Fibroblast of lung (primary cell): Measurements from ENCODE around the gene PASD1.

Source experiments
- CTCF ChIP-seq, 2 donors: IDR thresholded peaks in 1 of 2; conservative IDR thresholded peaks in 1 of 2; 1 replicate in 1 of 2; 2 replicates in 1 of 2; pipeline ENCODE4 v1.5.1; 2011 to 2012; ENCODE audit warnings: low read length in 2 of 2, control low read depth in 1 of 2, inconsistent platforms in 1 of 2, low read depth in 1 of 2, mild to moderate bottlenecking in 1 of 2
- EZH2 ChIP-seq: IDR thresholded peaks from 2 replicates; pipeline ENCODE4 v1.5.1; 2012; ENCODE audit warnings: low read length, control low read depth, mild to moderate bottlenecking; ENCODE audit errors: missing control alignments

GRCh38 chrX:151543706-151544105 lies 19.8 kb upstream of the PASD1 start:
- TF ChIP-seq CTCF (conservative IDR thresholded peaks at IDR 0.05 in 1 of 2, IDR thresholded peaks at IDR 0.05 in 1 of 2; ENCODE audit: low read depth in 1 of 2, low read length in 2 of 2), result no peak
- no peak for TF ChIP-seq EZH2
